ENCODE results near the gene FANCD2OS. TPM values are rescaled to one million over a fixed set of nuclear protein-coding genes. Genes with fewer than 3 reads are reported as not detected.
"Not testable (repeated sequence)": the region's sequence is repeated elsewhere in the genome, so short reads cannot be mapped to it uniquely, and the experiment has no call there.

Gene FANCD2OS
- total RNA-seq, 6 experiments from 2014 or later, result not detected

DNA sequence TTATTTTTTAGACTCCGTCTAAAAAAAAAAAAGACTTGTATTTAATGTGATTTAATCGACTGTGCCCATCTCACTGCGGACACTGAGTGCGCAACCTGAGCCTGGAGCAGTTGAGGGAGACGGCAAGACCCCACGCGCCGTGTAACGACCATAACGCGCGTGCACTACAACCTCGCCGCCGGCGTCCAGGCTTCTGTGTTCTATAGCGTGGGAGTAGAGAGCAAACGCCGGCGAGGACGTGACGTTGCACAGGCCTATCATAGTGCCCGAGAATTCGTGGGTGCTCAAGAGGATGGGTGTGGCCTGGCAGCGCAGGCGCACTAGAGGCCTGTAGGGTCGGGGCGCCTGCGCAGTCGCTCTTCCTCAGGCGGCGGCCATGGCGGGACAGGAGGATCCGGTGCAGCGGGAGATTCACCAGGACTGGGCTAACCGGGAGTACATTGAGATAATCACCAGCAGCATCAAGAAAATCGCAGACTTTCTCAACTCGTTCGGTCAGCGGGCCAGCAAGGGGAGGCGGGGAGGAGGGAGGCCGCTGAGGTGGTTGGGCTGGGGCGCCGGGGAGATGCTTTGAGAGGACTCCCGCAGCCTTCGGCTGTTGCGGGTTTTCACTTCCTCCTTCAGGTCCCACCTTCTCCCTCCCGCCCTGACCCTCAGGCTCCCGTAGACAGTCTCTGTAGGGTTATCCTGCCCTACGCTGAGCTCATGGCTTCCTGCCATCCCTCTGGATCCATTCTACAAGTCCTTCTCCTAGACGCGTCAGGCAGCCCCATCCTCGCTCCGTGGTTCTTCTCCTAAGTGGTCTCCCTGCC is 7.5 kb upstream of the FANCD2OS start, which contains the start of gene BRK1:
TSS of gene BRK1 (plus strand) at position 350 of the 812 bp plus-strand sequence. CDS start at position 377, 27 bp downstream.
- DNase-seq (peak; percentile 96), ATAC-seq (peak; percentile 99 to 100 (median 100))
- peak within 1 kb of the TSS in 2 of 3 donors; percentile 63 to 64 for H3K27ac ChIP-seq
- intact Hi-C loops (cut with DNase I), result no loop called here
- under 1% methylated on average over 33 of the region's 54 CpGs for WGBS (ENCODE audit: insufficient coverage, low coverage, low lambda C conversion rate, missing lambda C conversion rate)
- no peaks in the 10 kb centered on the region for H3K27me3 ChIP-seq
- peaks cover 0 to 18% (median 4%) of the 10 kb centered on the region in 4 donors for H3K4me1 ChIP-seq
- TF ChIP-seq, protein P1, sequence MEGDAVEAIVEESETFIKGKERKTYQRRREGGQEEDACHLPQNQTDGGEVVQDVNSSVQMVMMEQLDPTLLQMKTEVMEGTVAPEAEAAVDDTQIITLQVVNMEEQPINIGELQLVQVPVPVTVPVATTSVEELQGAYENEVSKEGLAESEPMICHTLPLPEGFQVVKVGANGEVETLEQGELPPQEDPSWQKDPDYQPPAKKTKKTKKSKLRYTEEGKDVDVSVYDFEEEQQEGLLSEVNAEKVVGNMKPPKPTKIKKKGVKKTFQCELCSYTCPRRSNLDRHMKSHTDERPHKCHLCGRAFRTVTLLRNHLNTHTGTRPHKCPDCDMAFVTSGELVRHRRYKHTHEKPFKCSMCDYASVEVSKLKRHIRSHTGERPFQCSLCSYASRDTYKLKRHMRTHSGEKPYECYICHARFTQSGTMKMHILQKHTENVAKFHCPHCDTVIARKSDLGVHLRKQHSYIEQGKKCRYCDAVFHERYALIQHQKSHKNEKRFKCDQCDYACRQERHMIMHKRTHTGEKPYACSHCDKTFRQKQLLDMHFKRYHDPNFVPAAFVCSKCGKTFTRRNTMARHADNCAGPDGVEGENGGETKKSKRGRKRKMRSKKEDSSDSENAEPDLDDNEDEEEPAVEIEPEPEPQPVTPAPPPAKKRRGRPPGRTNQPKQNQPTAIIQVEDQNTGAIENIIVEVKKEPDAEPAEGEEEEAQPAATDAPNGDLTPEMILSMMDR (IDR thresholded peaks at IDR 0.05), result no peak
- TF ChIP-seq POLR2A (IDR thresholded peaks at IDR 0.05), result peak; percentile 98
- H3K36me3 ChIP-seq, result no peaks in the 10 kb centered on the region
- H3K9me3 ChIP-seq, result no peaks in the 10 kb centered on the region
- peak within 1 kb of the TSS; percentile 88 to 99 (median 96) for H3K4me3 ChIP-seq

DNA sequence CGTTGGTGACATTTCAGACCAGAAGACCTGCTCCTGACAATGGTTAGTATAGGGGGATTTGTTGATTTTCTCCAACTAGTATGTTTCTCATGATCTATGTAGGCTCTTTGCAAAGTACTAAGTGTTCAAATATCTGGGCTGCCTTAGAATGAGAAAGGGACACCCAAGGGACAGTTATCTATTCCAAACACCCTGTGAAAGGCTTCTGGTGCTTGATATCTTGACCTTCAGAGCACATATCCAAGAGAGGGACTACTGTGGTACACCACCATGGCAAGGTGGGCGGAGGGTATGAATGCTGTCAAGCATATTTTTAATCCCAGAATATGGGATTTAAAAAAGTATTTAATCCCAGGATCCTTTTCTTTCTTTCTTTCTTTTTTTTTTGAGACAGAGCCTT is 1.1 kb downstream of the FANCD2OS start:
- no peak for DNase-seq
- intact Hi-C loops (cut with DNase I), result no loop called here
- Histone ChIP-seq H3K27ac (no peak overlapping the region), H3K36me3 (no peaks in the 10 kb centered on the region), H3K4me3 (no peak overlapping the region), H3K4me1 (no peaks in the 10 kb centered on the region), H3K27me3 (no peaks in the 10 kb centered on the region), H3K9me3 (no peaks in the 10 kb centered on the region)
- ATAC-seq, result no peak
- WGBS (ENCODE audit: insufficient coverage, low coverage, low lambda C conversion rate, missing lambda C conversion rate), result 70% methylated on average over 2 of the region's 2 CpGs
- no peak for TF ChIP-seq POLR2A (IDR thresholded peaks at IDR 0.05)
- TF ChIP-seq, protein P1 (IDR thresholded peaks at IDR 0.05), result no peak

DNA sequence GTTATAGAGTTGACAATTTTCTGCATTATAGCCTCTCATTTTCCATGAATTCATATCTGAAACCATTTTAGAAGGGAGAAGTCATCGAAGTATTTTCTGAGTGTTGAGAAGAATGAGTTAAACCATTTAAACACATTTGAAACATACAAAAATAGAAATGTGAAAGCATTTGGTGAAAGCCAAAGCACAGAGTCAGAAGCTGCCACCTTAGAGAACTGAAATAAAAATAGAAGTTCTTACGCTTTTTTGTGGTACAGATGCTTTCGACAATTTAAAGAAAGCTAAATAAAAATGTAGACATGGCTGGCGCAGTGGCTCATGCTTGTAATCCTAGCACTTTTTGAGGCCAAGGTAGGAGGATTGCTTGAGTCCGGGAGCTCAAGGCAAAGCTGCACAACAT is 9.0 kb downstream of the FANCD2OS start:
- no peak overlapping the region for H3K27ac ChIP-seq
- ATAC-seq, result no peak
- intact Hi-C loops (cut with DNase I), result no loop called here

DNA sequence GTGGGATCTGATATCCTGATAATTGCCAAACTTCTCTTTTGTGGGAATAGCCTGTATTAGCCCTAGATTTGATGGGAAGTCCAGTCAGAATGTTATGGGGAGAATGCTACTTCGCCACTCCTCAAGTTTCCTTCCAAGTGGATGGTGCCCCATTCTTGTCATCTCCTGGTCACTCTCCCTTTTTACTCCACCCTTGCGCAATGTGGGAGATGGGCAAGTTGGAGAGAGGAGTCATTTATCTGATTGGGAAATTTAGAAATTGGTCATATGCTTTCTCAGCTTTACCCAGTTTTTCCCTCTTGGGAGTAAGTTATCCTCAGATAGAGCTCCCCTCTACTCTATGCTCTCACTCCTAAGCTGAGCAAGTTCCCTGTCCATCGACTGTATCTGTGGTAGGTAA is 14.4 kb downstream of the FANCD2OS start:
- Histone ChIP-seq H3K27ac (no peak overlapping the region), H3K27me3 (no peaks in the 10 kb centered on the region), H3K9me3 (no peaks in the 10 kb centered on the region), H3K4me3 (no peak overlapping the region), H3K4me1 (no peaks in the 10 kb centered on the region), H3K36me3 (no peaks in the 10 kb centered on the region)
- no peak for TF ChIP-seq POLR2A (IDR thresholded peaks at IDR 0.05)
- TF ChIP-seq, protein P1 (IDR thresholded peaks at IDR 0.05), result no peak
- DNase-seq (no peak), ATAC-seq (no peak)
- WGBS (ENCODE audit: insufficient coverage, low coverage, low lambda C conversion rate, missing lambda C conversion rate), result 100% methylated on average over 3 of the region's 3 CpGs
- intact Hi-C loops (cut with DNase I), result no loop called here

More for the DNA sequence above, 9.0 kb downstream of the FANCD2OS start:
- H3K36me3 ChIP-seq, result no peaks in the 10 kb centered on the region
- no peak overlapping the region for H3K4me3 ChIP-seq
- no peak for DNase-seq
- TF ChIP-seq, protein P1 (IDR thresholded peaks at IDR 0.05), result no peak
- no peak for TF ChIP-seq POLR2A (IDR thresholded peaks at IDR 0.05)
- H3K4me1 ChIP-seq, result no peaks in the 10 kb centered on the region
- no peaks in the 10 kb centered on the region for H3K9me3 ChIP-seq
- H3K27me3 ChIP-seq, result no peaks in the 10 kb centered on the region
- WGBS (ENCODE audit: insufficient coverage, low coverage, low lambda C conversion rate, missing lambda C conversion rate), result 98% methylated on average over 5 of the region's 5 CpGs

DNA sequence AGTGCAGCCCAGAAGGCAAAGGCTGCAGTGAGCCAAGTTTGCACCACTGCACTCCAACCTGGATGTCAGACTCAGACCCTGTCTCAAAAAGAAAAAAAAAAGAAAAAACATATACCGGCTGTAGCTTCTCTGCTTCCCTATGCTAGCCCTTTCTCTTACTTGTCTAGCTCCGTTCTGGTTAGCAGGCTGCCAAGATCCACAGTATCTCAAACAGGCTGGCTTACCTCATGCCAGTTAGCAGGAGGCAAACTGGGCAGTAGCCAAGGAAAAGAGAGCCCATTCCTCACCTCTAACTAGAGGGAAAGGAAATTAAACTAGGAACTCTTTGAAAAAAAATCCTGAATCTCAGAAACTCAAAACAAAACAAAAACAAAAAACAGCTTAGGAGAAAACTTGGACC is 16.7 kb downstream of the FANCD2OS start:
- H3K4me1 ChIP-seq; H3K4me3 ChIP-seq; H3K9me3 ChIP-seq; DNase-seq; H3K27ac ChIP-seq; H3K36me3 ChIP-seq; ATAC-seq; intact Hi-C loops (cut with DNase I); H3K27me3 ChIP-seq: not testable (repeated sequence)
- WGBS (ENCODE audit: insufficient coverage, low coverage, low lambda C conversion rate, missing lambda C conversion rate), result 100% methylated on average over 1 of the region's 2 CpGs

DNA sequence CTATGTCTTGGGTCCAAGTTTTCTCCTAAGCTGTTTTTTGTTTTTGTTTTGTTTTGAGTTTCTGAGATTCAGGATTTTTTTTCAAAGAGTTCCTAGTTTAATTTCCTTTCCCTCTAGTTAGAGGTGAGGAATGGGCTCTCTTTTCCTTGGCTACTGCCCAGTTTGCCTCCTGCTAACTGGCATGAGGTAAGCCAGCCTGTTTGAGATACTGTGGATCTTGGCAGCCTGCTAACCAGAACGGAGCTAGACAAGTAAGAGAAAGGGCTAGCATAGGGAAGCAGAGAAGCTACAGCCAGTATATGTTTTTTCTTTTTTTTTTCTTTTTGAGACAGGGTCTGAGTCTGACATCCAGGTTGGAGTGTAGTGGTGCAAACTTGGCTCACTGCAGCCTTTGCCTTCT is 17.3 kb downstream of the FANCD2OS start:
- DNase-seq; intact Hi-C loops (cut with DNase I); H3K4me1 ChIP-seq; H3K36me3 ChIP-seq; H3K4me3 ChIP-seq; H3K27me3 ChIP-seq; H3K9me3 ChIP-seq; ATAC-seq; H3K27ac ChIP-seq: not testable (repeated sequence)
- no CpG with 5 or more reads among the region's 1 CpG for WGBS (ENCODE audit: insufficient coverage, low coverage, low lambda C conversion rate, missing lambda C conversion rate)

Measured in right lobe of liver (tissue), 6 donors.